Measurements from ENCODE around the gene TRAM2. TPM values are rescaled to one million over a fixed set of nuclear protein-coding genes. Genes with fewer than 3 reads are reported as not detected.
A peak's percentile ranks its signal among the peaks of the same experiment; 100 is the strongest.

TRAM2 gene
- total and polyA plus RNA-seq, 2 of the 4 experiments (the other 2 are of a cell fraction) = 77.2 to 95.7 TPM

DNA sequence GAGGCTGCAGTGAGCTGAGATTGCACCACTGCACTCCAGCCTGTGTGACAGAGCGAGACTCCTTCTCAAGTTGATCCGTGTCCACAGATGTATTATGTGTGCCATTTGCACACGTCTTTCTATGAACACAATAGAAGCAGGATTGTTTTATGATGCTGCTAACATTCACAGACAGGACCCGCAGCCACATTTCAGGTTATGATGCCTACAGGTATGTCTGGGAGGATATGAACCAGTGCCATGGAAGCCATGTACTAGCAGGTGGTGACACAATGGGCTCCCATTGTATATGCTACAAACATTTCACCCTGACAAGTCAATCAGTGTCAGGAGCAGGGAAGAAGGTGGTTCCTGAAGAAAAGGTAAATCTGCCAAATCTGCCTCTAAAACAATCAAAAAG, 4.3 kb downstream of the TRAM2 start:
- peak overlapping the region; percentile 86; the same call in 1 of the 2 replicates for H3K9ac ChIP-seq (ENCODE audit: low read depth, low read length)

More for the DNA sequence above, 4.3 kb downstream of the TRAM2 start:
- Histone ChIP-seq H2AFZ (replicated peaks; ENCODE audit: low read length, poor library complexity) (no peak overlapping the region), H3K4me3 (ENCODE audit: insufficient read depth, low read depth, low read length) (no peak overlapping the region), H3K79me1 (ENCODE audit: low read depth in 1 of 2, low read length in 2 of 2) (peaks cover 5 to 67% of the 10 kb centered on the region in 2 experiments; a peak in 3 of 4 replicates), H3K4me1 (ENCODE audit: control insufficient read depth, insufficient read depth, low read length) (peaks cover 34% of the 10 kb centered on the region), H3K14ac (replicated peaks; ENCODE audit: low read depth, low read length) (peak overlapping the region; percentile 95), H3K4ac (ENCODE audit: low read depth, low read length) (peak overlapping the region; percentile 97), H3K9me3 (ENCODE audit: control insufficient read depth, insufficient read depth, low read length) (no peaks in the 10 kb centered on the region), H3K23ac (ENCODE audit: low read depth, low read length) (peak overlapping the region; percentile 99), H3K27ac (ENCODE audit: insufficient read depth, low read length) (0 out of 2 replicates have a peak overlapping the region, but pooled peaks have one; percentile 19), H2BK120ac (ENCODE audit: low read depth, low read length) (peak overlapping the region; percentile 93), H4K5ac (ENCODE audit: low read depth, low read length) (peak overlapping the region; percentile 93; the same call in 1 of the 2 replicates), H3K36me3 (ENCODE audit: control insufficient read depth, insufficient read depth, low read length) (peaks cover 4% of the 10 kb centered on the region; the same call in 1 of the 2 replicates), H2BK5ac (ENCODE audit: low read depth, low read length, poor library complexity, severe bottlenecking) (peak overlapping the region; percentile 91), H2AK5ac (ENCODE audit: low read depth, low read length) (peak overlapping the region; percentile 90; the same call in 1 of the 2 replicates), H2BK20ac (ENCODE audit: low read depth, low read length) (0 out of 2 replicates have a peak overlapping the region, but pooled peaks have one; percentile 84), H4K91ac (ENCODE audit: insufficient read depth, low read depth, low read length) (peak overlapping the region; percentile 99), H2AK9ac (replicated peaks; ENCODE audit: low read depth, low read length, poor library complexity) (no peak overlapping the region), H3K4me2 (ENCODE audit: low read depth, low read length) (peak overlapping the region; percentile 99), H3K18ac (ENCODE audit: low read depth, low read length) (peak overlapping the region; percentile 98; the same call in 1 of the 2 replicates), H2BK15ac (ENCODE audit: low read depth, low read length) (peak overlapping the region; percentile 85; the same call in 2 of the 3 replicates), H3K9me1 (ENCODE audit: insufficient read depth, low read length) (peaks cover 33% of the 10 kb centered on the region), H4K8ac (ENCODE audit: low read depth in 2 of 2, low read length in 2 of 2) (peak overlapping the region; percentile 81 to 95; a peak in 3 of 4 replicates), H4K20me1 (ENCODE audit: insufficient read depth, low read length) (peaks cover 68% of the 10 kb centered on the region), H3K27me3 (ENCODE audit: control insufficient read depth, insufficient read depth, low read length) (no peaks in the 10 kb centered on the region), H3K56ac (ENCODE audit: extremely low read depth, insufficient read depth, low read length) (peak overlapping the region; percentile 93; the same call in 1 of the 2 replicates)
- ATAC-seq (ENCODE audit: low read depth) = no peak
- in situ Hi-C loops (cut with MboI; ENCODE audit: low sequenced_read_pairs) = no loop called here
- intact Hi-C loops (cut with micrococcal nuclease) = no loop called here
- no TSS peak for BruUV-seq (replicated peaks)
- TF ChIP-seq RAD21 (IDR thresholded peaks at IDR 0.05; ENCODE audit: low read length) (no peak), MXI1 (IDR thresholded peaks at IDR 0.05; ENCODE audit: borderline replicate concordance, low read depth, low read length) (no peak), RCOR1 (IDR thresholded peaks at IDR 0.05; ENCODE audit: insufficient replicate concordance, low read length) (no peak), MAFK (IDR thresholded peaks at IDR 0.05; ENCODE audit: low read depth, low read length) (no peak), POLR2A (IDR thresholded peaks at IDR 0.05; ENCODE audit: low read depth, low read length) (no peak), SMC3 (IDR thresholded peaks at IDR 0.05; ENCODE audit: low read depth, low read length) (no peak)
- TF ChIP-seq, protein P1, sequence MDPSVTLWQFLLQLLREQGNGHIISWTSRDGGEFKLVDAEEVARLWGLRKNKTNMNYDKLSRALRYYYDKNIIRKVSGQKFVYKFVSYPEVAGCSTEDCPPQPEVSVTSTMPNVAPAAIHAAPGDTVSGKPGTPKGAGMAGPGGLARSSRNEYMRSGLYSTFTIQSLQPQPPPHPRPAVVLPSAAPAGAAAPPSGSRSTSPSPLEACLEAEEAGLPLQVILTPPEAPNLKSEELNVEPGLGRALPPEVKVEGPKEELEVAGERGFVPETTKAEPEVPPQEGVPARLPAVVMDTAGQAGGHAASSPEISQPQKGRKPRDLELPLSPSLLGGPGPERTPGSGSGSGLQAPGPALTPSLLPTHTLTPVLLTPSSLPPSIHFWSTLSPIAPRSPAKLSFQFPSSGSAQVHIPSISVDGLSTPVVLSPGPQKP (IDR thresholded peaks at IDR 0.05; ENCODE audit: borderline replicate concordance, low read depth, low read length) = no peak
- TF ChIP-seq, protein P2, sequence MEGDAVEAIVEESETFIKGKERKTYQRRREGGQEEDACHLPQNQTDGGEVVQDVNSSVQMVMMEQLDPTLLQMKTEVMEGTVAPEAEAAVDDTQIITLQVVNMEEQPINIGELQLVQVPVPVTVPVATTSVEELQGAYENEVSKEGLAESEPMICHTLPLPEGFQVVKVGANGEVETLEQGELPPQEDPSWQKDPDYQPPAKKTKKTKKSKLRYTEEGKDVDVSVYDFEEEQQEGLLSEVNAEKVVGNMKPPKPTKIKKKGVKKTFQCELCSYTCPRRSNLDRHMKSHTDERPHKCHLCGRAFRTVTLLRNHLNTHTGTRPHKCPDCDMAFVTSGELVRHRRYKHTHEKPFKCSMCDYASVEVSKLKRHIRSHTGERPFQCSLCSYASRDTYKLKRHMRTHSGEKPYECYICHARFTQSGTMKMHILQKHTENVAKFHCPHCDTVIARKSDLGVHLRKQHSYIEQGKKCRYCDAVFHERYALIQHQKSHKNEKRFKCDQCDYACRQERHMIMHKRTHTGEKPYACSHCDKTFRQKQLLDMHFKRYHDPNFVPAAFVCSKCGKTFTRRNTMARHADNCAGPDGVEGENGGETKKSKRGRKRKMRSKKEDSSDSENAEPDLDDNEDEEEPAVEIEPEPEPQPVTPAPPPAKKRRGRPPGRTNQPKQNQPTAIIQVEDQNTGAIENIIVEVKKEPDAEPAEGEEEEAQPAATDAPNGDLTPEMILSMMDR (conservative IDR thresholded peaks at IDR 0.05; ENCODE audit: low read depth, low read length) = no peak
- TF ChIP-seq, protein P3, sequence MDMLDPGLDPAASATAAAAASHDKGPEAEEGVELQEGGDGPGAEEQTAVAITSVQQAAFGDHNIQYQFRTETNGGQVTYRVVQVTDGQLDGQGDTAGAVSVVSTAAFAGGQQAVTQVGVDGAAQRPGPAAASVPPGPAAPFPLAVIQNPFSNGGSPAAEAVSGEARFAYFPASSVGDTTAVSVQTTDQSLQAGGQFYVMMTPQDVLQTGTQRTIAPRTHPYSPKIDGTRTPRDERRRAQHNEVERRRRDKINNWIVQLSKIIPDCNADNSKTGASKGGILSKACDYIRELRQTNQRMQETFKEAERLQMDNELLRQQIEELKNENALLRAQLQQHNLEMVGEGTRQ (IDR thresholded peaks at IDR 0.05; ENCODE audit: low read depth, low read length) = no peak
- 100% methylated on average over 3 of the region's 4 CpGs; no CpG with 5 or more reads in 1 of the 2 experiments for WGBS, 2 experiments (ENCODE audit: extremely low coverage in 2 of 2, insufficient read length in 1 of 2)
- DNase-seq = no peak
- dilution Hi-C loops (cut with HindIII; ENCODE audit: low sequenced_read_pairs, unreplicated experiment) = no loop called here
- CTCF ChIA-PET = interaction anchor here (1.5 kb wide), 1 partner anchor 34 kb away, joined by 6 read pairs; no protein-coding TSS in a partner anchor
- POLR2A ChIA-PET (ENCODE audit: unreplicated experiment) = no interaction called here

Measured in IMR-90 (cell line).